ENCODE results near the gene ATF7. TPM values are rescaled to one million over a fixed set of nuclear protein-coding genes. Genes with fewer than 3 reads are reported as not detected.

The ATF7 gene
- total and polyA plus RNA-seq, 2 donors (not counting 1 experiment from before 2014, with no cell fraction given) = 11.4 to 24.7 TPM

DNA sequence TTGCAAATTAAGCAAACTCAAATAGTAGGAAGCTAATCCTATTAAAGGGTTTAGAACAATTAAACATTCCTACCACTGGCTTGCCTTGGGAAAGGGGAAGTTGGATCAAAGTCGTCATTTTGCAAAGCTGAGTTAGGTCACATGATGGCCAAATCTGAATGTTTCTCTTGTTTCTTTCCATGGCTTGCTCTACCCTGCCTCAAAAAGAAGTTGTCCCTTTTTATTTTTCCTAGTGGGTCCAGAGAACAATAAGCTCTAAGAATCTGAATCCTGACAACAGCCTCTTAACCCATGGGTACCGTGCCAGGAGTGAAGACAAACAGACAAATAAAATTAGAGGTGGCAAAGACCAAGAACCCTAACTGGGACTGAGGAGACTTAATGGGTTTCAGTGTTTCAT lies 92.7 kb downstream of the ATF7 start:
- Histone ChIP-seq H4K20me1 (ENCODE audit: control insufficient read depth, extremely low read depth, insufficient read depth, low read length) (no peaks in the 10 kb centered on the region), H3K27ac (ENCODE audit: insufficient read depth, low read length) (no peak overlapping the region), H3K4me1 (ENCODE audit: control insufficient read depth, extremely low read depth, insufficient read depth, low read length) (no peaks in the 10 kb centered on the region), H3K79me2 (ENCODE audit: control insufficient read depth, insufficient read depth, low read length) (no peaks in the 10 kb centered on the region), H3K36me3 (ENCODE audit: control insufficient read depth, insufficient read depth, low read length) (peaks cover 15% of the 10 kb centered on the region), H3K4me3 (replicated peaks in 1 of 4; ENCODE audit: control extremely low read depth in 1 of 4, insufficient read depth in 1 of 4, low read depth in 3 of 4, low read length in 4 of 4) (no peak overlapping the region), H3K27me3 (ENCODE audit: control insufficient read depth, insufficient read depth, low read length) (no peaks in the 10 kb centered on the region), H2AFZ (ENCODE audit: low read length) (no peak overlapping the region), H3K4me2 (ENCODE audit: extremely low read depth, insufficient read depth, low read length) (no peak overlapping the region), H3K9ac (ENCODE audit: insufficient read depth, low read length) (no peak overlapping the region), H3K9me3 (ENCODE audit: control insufficient read depth, insufficient read depth, low read depth, low read length) (no peaks in the 10 kb centered on the region)
- TF ChIP-seq, protein P1, sequence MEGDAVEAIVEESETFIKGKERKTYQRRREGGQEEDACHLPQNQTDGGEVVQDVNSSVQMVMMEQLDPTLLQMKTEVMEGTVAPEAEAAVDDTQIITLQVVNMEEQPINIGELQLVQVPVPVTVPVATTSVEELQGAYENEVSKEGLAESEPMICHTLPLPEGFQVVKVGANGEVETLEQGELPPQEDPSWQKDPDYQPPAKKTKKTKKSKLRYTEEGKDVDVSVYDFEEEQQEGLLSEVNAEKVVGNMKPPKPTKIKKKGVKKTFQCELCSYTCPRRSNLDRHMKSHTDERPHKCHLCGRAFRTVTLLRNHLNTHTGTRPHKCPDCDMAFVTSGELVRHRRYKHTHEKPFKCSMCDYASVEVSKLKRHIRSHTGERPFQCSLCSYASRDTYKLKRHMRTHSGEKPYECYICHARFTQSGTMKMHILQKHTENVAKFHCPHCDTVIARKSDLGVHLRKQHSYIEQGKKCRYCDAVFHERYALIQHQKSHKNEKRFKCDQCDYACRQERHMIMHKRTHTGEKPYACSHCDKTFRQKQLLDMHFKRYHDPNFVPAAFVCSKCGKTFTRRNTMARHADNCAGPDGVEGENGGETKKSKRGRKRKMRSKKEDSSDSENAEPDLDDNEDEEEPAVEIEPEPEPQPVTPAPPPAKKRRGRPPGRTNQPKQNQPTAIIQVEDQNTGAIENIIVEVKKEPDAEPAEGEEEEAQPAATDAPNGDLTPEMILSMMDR (conservative IDR thresholded peaks at IDR 0.05 in 1 of 2, IDR thresholded peaks at IDR 0.05 in 1 of 2; ENCODE audit: low read depth in 1 of 2, low read length in 2 of 2) = no peak
- no peak for TF ChIP-seq EZH2 (IDR thresholded peaks at IDR 0.05; ENCODE audit: low read length, missing control alignments)
- DNase-seq (ENCODE audit: low read depth in 2 of 2) = no peak

DNA sequence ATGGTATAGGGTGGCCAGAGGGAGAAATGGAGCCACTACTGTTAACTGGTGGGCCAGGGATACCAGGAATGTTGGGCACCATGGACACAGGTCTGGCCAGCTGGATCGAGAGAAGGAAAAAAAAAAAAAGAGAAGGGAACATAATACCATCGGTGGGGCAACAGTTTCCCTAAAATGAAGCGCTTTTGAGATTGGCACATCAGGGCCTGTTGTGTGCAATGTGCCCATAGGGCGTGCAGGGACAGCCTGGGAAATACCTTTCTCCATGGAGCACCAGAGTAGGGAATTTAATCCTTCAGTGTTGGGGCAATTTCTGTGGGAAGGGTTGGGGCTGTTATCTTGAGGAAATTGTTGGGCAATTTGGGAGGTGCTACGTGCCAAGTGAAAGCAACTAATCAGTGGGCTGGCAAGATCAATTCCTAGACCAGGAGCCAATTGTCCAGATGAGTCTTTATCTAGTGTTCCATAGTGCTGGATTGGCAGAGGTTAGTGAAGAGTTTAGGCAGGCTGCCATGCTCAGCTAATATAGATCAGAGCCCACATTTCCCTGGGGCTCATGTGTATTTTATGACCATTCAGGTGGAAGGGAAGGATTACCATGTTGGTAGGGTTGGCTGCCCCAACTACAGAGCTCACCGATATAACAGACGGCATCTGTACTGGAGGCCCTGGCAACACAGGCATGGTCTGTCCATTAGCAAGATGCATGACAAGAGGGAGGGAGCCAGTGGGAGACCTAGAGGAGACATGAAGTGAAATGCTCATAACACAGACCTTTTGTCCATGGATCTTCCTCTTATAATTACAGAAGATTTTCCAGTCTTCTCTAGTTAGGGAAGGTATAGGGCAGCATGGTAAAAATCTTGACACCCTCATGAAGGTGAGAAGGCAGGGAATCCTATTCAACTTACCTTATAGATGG lies 93.4 kb downstream of the ATF7 start:
- peaks cover 15% of the 10 kb centered on the region for H3K36me3 ChIP-seq (ENCODE audit: control insufficient read depth, insufficient read depth, low read length)
- no peaks in the 10 kb centered on the region for H3K27me3 ChIP-seq (ENCODE audit: control insufficient read depth, insufficient read depth, low read length)
- no peak overlapping the region for H3K4me2 ChIP-seq (ENCODE audit: extremely low read depth, insufficient read depth, low read length)
- no peak overlapping the region for H3K27ac ChIP-seq (ENCODE audit: insufficient read depth, low read length)
- no peak overlapping the region for H2AFZ ChIP-seq (ENCODE audit: low read length)
- no peaks in the 10 kb centered on the region for H4K20me1 ChIP-seq (ENCODE audit: control insufficient read depth, extremely low read depth, insufficient read depth, low read length)
- no peaks in the 10 kb centered on the region for H3K4me1 ChIP-seq (ENCODE audit: control insufficient read depth, extremely low read depth, insufficient read depth, low read length)
- no peak overlapping the region for H3K9ac ChIP-seq (ENCODE audit: insufficient read depth, low read length)
- H3K79me2 ChIP-seq (ENCODE audit: control insufficient read depth, insufficient read depth, low read length) = no peaks in the 10 kb centered on the region
- no peak for DNase-seq (ENCODE audit: low read depth in 2 of 2)
- no peaks in the 10 kb centered on the region for H3K9me3 ChIP-seq (ENCODE audit: control insufficient read depth, insufficient read depth, low read depth, low read length)
- no peak for TF ChIP-seq EZH2 (IDR thresholded peaks at IDR 0.05; ENCODE audit: low read length, missing control alignments)
- TF ChIP-seq, protein P1 (conservative IDR thresholded peaks at IDR 0.05 in 1 of 2, IDR thresholded peaks at IDR 0.05 in 1 of 2; ENCODE audit: low read depth in 1 of 2, low read length in 2 of 2) = no peak
- H3K4me3 ChIP-seq (replicated peaks in 1 of 4; ENCODE audit: control extremely low read depth in 1 of 4, insufficient read depth in 1 of 4, low read depth in 3 of 4, low read length in 4 of 4) = no peak overlapping the region

DNA sequence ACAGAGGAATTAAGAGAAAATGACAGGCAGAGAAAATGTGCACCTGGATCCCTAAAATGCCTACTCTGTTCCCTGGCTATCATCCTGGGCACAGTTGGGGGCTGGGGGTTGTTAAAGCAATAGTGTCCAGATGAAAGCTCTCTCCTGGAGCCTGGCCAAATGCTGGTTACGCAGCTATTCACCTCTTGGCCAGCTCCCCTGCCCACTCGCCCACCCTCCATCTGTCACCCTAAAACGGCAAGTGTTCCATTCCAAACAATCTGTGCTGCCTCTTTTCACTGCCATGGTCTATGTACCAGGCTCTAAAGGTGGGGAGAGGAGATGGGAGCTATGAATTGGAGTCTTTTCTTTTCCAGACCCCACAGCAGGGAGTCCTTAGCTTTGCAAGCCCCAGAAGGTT lies 94.2 kb downstream of the ATF7 start:
- Histone ChIP-seq H3K27ac (ENCODE audit: insufficient read depth, low read length) (no peak overlapping the region), H3K4me1 (ENCODE audit: control insufficient read depth, extremely low read depth, insufficient read depth, low read length) (no peaks in the 10 kb centered on the region), H3K4me3 (replicated peaks in 1 of 4; ENCODE audit: control extremely low read depth in 1 of 4, insufficient read depth in 1 of 4, low read depth in 3 of 4, low read length in 4 of 4) (no peak overlapping the region), H3K4me2 (ENCODE audit: extremely low read depth, insufficient read depth, low read length) (no peak overlapping the region), H3K27me3 (ENCODE audit: control insufficient read depth, insufficient read depth, low read length) (no peaks in the 10 kb centered on the region), H3K36me3 (ENCODE audit: control insufficient read depth, insufficient read depth, low read length) (peaks cover 15% of the 10 kb centered on the region), H3K79me2 (ENCODE audit: control insufficient read depth, insufficient read depth, low read length) (no peaks in the 10 kb centered on the region), H4K20me1 (ENCODE audit: control insufficient read depth, extremely low read depth, insufficient read depth, low read length) (no peaks in the 10 kb centered on the region), H3K9me3 (ENCODE audit: control insufficient read depth, insufficient read depth, low read depth, low read length) (no peaks in the 10 kb centered on the region), H2AFZ (ENCODE audit: low read length) (no peak overlapping the region), H3K9ac (ENCODE audit: insufficient read depth, low read length) (no peak overlapping the region)
- DNase-seq (ENCODE audit: low read depth in 2 of 2) = no peak
- no peak for TF ChIP-seq EZH2 (IDR thresholded peaks at IDR 0.05; ENCODE audit: low read length, missing control alignments)
- TF ChIP-seq, protein P1 (conservative IDR thresholded peaks at IDR 0.05 in 1 of 2, IDR thresholded peaks at IDR 0.05 in 1 of 2; ENCODE audit: low read depth in 1 of 2, low read length in 2 of 2) = no peak
